ENCODE results near the gene SLC16A10.

GRCh38 chr6:111242452-111242851 lies 155.1 kb downstream of the SLC16A10 start:
- TF ChIP-seq POLR2A (IDR thresholded peaks at IDR 0.05; ENCODE audit: low read length) (no peak), GATA1 (IDR thresholded peaks at IDR 0.05; ENCODE audit: low read depth, low read length) (no peak)
